SW 1271 (cell line): ENCODE measurements around the gene AGFG1.
A peak's percentile ranks its signal among the peaks of the same experiment; 100 is the strongest.
"Not testable (repeated sequence)": the region's sequence is repeated elsewhere in the genome, so short reads cannot be mapped to it uniquely, and the experiment has no call there.

ENCODE experiments used
- DNase-seq, 2 experiments: peaks; one replicate each; lab custom pipeline; 2025; lab: John Stamatoyannopoulos, UW

AGFG1 gene

GRCh38 chr2:227497158-227497557, 25.2 kb downstream of the AGFG1 start:
- no peak for DNase-seq

GRCh38 chr2:227499627-227500300, 27.8 kb downstream of the AGFG1 start:
- DNase-seq, result no peak

- DNase-seq, result no peak
These were observed 28.3 kb downstream of the AGFG1 start for GRCh38 chr2:227500301-227500630.

GRCh38 chr2:227503433-227504406, 31.8 kb downstream of the AGFG1 start:
- peak; percentile 45 to 68 for DNase-seq

- no peak for DNase-seq
These were observed 32.7 kb downstream of the AGFG1 start for GRCh38 chr2:227504700-227505099.

GRCh38 chr2:227506456-227506855, 34.5 kb downstream of the AGFG1 start:
- no peak for DNase-seq

GRCh38 chr2:227507963-227508362, 36.0 kb downstream of the AGFG1 start:
- no peak for DNase-seq

GRCh38 chr2:227509076-227509475, 37.1 kb downstream of the AGFG1 start:
- no peak for DNase-seq

- peak in 1 of 2 experiments; percentile 17 for DNase-seq
These were observed 38.1 kb downstream of the AGFG1 start for GRCh38 chr2:227509824-227510619.

GRCh38 chr2:227510620-227510958, 38.6 kb downstream of the AGFG1 start:
- no peak for DNase-seq

GRCh38 chr2:227511239-227511930, 39.4 kb downstream of the AGFG1 start:
- no peak for DNase-seq

- DNase-seq, result no peak
These were observed 40.0 kb downstream of the AGFG1 start for GRCh38 chr2:227511955-227512354.

- no peak for DNase-seq
These were observed 41.2 kb downstream of the AGFG1 start for GRCh38 chr2:227513113-227513512.

- DNase-seq, result no peak
These were observed 43.8 kb downstream of the AGFG1 start for GRCh38 chr2:227515742-227516141.

GRCh38 chr2:227517724-227518123, 45.8 kb downstream of the AGFG1 start:
- no peak for DNase-seq

GRCh38 chr2:227518278-227518865, 46.4 kb downstream of the AGFG1 start:
- not testable (repeated sequence) for DNase-seq

GRCh38 chr2:227521178-227521577, 49.2 kb downstream of the AGFG1 start:
- DNase-seq, result not testable (repeated sequence)

- no peak for DNase-seq
These were observed 52.7 kb downstream of the AGFG1 start for GRCh38 chr2:227524665-227525064.

GRCh38 chr2:227527351-227527750, 55.4 kb downstream of the AGFG1 start:
- DNase-seq, result no peak

GRCh38 chr2:227528803-227529202, 56.8 kb downstream of the AGFG1 start:
- no peak for DNase-seq

- no peak for DNase-seq
These were observed 57.9 kb downstream of the AGFG1 start for GRCh38 chr2:227529871-227530270.

- no peak for DNase-seq
These were observed 62.8 kb downstream of the AGFG1 start for GRCh38 chr2:227534714-227535113.
